Parietal lobe (tissue), 2 donors: Measurements from ENCODE around the gene ADM. TPM values are rescaled to one million over a fixed set of nuclear protein-coding genes. Genes with fewer than 3 reads are reported as not detected.

Experiments used
- small RNA-seq: library from RNA; depleted of rRNA; stranded (forward); fragments of <200 nt; gene quantifications from one replicate; pipeline ENCODE3, GENCODE V24; 2014; ENCODE audit warnings: low replicate concordance
- total RNA-seq: library from RNA; depleted of rRNA; stranded (reverse); fragments of >200 nt; gene quantifications from one replicate; pipeline ENCODE4 v1.2.3, GENCODE V29; 2014

Gene ADM
- 7.2 TPM for total RNA-seq

GRCh38 chr11:10304495-10305261, at the start of gene ADM:
Gene ADM, plus strand, starts transcription at chr11:10305073. Its CDS starts 628 bp downstream, at chr11:10305701.

GRCh38 chr11:10293423-10294289, 11.2 kb upstream of the ADM start, which contains the start of gene SBF2:
Gene SBF2, minus strand, starts transcription at chr11:10294219. Its CDS starts 150 bp downstream, at chr11:10294069.

Small RNAs within 50 kb of the gene (small RNA-seq; reads per million reads assigned to genes)
- gene AC080023.2 = not detected

Other genes with a start within 250 kb of the ADM start
- gene SBF2, start 10.9 kb upstream of the ADM start, total RNA-seq = 228 TPM
- 0.63 TPM for gene AMPD3, start 150.2 kb downstream of the ADM start, total RNA-seq
- gene RNF141, start 236.1 kb downstream of the ADM start, total RNA-seq = 55.4 TPM